HEK293 (cell line): ENCODE measurements around the gene CEP104.

ENCODE experiments used
- BCL6B ChIP-seq: fragments of 450-650 bp; formaldehyde crosslinking; IDR thresholded peaks from 2 replicates; pipeline ENCODE4 v1.5.1; 2017; ENCODE audit warnings: missing biosample characterization, missing genetic modification characterization
- FEZF1 ChIP-seq: fragments of 450-650 bp; formaldehyde crosslinking; IDR thresholded peaks from 2 replicates; pipeline ENCODE4 v1.5.1; 2016; ENCODE audit warnings: missing biosample characterization, missing genetic modification characterization
- MZF1 ChIP-seq: fragments of 450-650 bp; formaldehyde crosslinking; IDR thresholded peaks from 2 replicates; pipeline ENCODE4 v1.5.1; 2017; ENCODE audit warnings: missing biosample characterization, missing genetic modification characterization, borderline replicate concordance
- PRDM2 ChIP-seq: fragments of 450-650 bp; formaldehyde crosslinking; IDR thresholded peaks from 2 replicates; pipeline ENCODE4 v1.5.1; 2016; ENCODE audit warnings: missing biosample characterization, missing genetic modification characterization, borderline replicate concordance
- RBAK ChIP-seq: fragments of 450-650 bp; formaldehyde crosslinking; IDR thresholded peaks from 2 replicates; pipeline ENCODE4 v1.5.1; 2016; ENCODE audit warnings: missing biosample characterization, missing genetic modification characterization
- REPIN1 ChIP-seq: fragments of 450-650 bp; formaldehyde crosslinking; IDR thresholded peaks from 2 replicates; pipeline ENCODE4 v1.5.1; 2017; ENCODE audit warnings: missing biosample characterization, missing genetic modification characterization, low read depth
- SP2 ChIP-seq: fragments of 450-650 bp; formaldehyde crosslinking; IDR thresholded peaks from 2 replicates; pipeline ENCODE4 v1.5.1; 2016; ENCODE audit warnings: missing biosample characterization, missing genetic modification characterization
- SP7 ChIP-seq: fragments of 450-650 bp; formaldehyde crosslinking; IDR thresholded peaks from 2 replicates; pipeline ENCODE4 v1.5.1; 2016; ENCODE audit warnings: missing biosample characterization, missing genetic modification characterization
- TCF7L2 ChIP-seq: IDR thresholded peaks from 2 replicates; pipeline ENCODE4 v1.6.1; 2011; ENCODE audit warnings: low read depth, mild to moderate bottlenecking, inconsistent platforms, low read length, moderate library complexity, borderline replicate concordance
- ZBTB1 ChIP-seq: fragments of 450-650 bp; formaldehyde crosslinking; IDR thresholded peaks from 2 replicates; pipeline ENCODE4 v1.5.1; 2016; ENCODE audit warnings: missing biosample characterization, missing genetic modification characterization
- ZBTB8A ChIP-seq: fragments of 450-650 bp; formaldehyde crosslinking; IDR thresholded peaks from 2 replicates; pipeline ENCODE4 v1.5.1; 2016; ENCODE audit warnings: missing biosample characterization, missing genetic modification characterization
- ZNF112 ChIP-seq: fragments of 450-650 bp; formaldehyde crosslinking; IDR thresholded peaks from 2 replicates; pipeline ENCODE4 v1.5.0; 2017; ENCODE audit warnings: missing biosample characterization, missing genetic modification characterization
- ZNF114 ChIP-seq: fragments of 450-650 bp; formaldehyde crosslinking; IDR thresholded peaks from 2 replicates; pipeline ENCODE4 v1.5.0; 2017; ENCODE audit warnings: missing biosample characterization, missing genetic modification characterization
- ZNF138 ChIP-seq: fragments of 450-650 bp; formaldehyde crosslinking; IDR thresholded peaks from 2 replicates; pipeline ENCODE4 v1.5.1; 2016; ENCODE audit warnings: missing biosample characterization, missing genetic modification characterization, borderline replicate concordance
- ZNF16 ChIP-seq: fragments of 450-650 bp; formaldehyde crosslinking; IDR thresholded peaks from 2 replicates; pipeline ENCODE4 v1.5.1; 2016; ENCODE audit warnings: low read depth, missing biosample characterization, missing genetic modification characterization
- ZNF202 ChIP-seq: fragments of 450-650 bp; formaldehyde crosslinking; IDR thresholded peaks from 2 replicates; pipeline ENCODE4 v1.5.1; 2016; ENCODE audit warnings: missing biosample characterization, missing genetic modification characterization, borderline replicate concordance
- ZNF214 ChIP-seq: fragments of 450-650 bp; formaldehyde crosslinking; IDR thresholded peaks from 2 replicates; pipeline ENCODE4 v1.5.1; 2017; ENCODE audit warnings: missing biosample characterization, mild to moderate bottlenecking, missing genetic modification characterization, borderline replicate concordance
- ZNF350 ChIP-seq: fragments of 450-650 bp; formaldehyde crosslinking; IDR thresholded peaks from 2 replicates; pipeline ENCODE4 v1.5.0; 2017; ENCODE audit warnings: missing biosample characterization, mild to moderate bottlenecking, missing genetic modification characterization
- ZNF37A ChIP-seq: fragments of 450-650 bp; IDR thresholded peaks from 2 replicates; pipeline ENCODE4 v1.5.1; 2018; ENCODE audit warnings: missing biosample characterization, missing genetic modification characterization
- ZNF398 ChIP-seq: fragments of 450-650 bp; formaldehyde crosslinking; IDR thresholded peaks from 2 replicates; pipeline ENCODE4 v1.5.1; 2017; ENCODE audit warnings: missing biosample characterization, missing genetic modification characterization
- ZNF404 ChIP-seq: fragments of 450-650 bp; formaldehyde crosslinking; IDR thresholded peaks from 2 replicates; pipeline ENCODE4 v1.5.1; 2017; ENCODE audit warnings: missing biosample characterization, missing genetic modification characterization
- ZNF423 ChIP-seq: fragments of 450-650 bp; formaldehyde crosslinking; IDR thresholded peaks from 2 replicates; pipeline ENCODE4 v1.5.1; 2016; ENCODE audit warnings: missing biosample characterization, missing genetic modification characterization
- ZNF514 ChIP-seq: fragments of 450-650 bp; formaldehyde crosslinking; IDR thresholded peaks from 2 replicates; pipeline ENCODE4 v1.5.1; 2016; ENCODE audit warnings: missing biosample characterization, missing genetic modification characterization
- ZNF521 ChIP-seq: fragments of 450-650 bp; formaldehyde crosslinking; IDR thresholded peaks from 2 replicates; pipeline ENCODE4 v1.5.1; 2017; ENCODE audit warnings: missing biosample characterization, mild to moderate bottlenecking, missing genetic modification characterization
- ZNF571 ChIP-seq: fragments of 450-650 bp; formaldehyde crosslinking; IDR thresholded peaks from 2 replicates; pipeline ENCODE4 v1.5.0; 2017; ENCODE audit warnings: missing biosample characterization, missing genetic modification characterization
- ZNF610 ChIP-seq: fragments of 450-650 bp; formaldehyde crosslinking; IDR thresholded peaks from 2 replicates; pipeline ENCODE4 v1.5.1; 2016; ENCODE audit warnings: missing biosample characterization, missing genetic modification characterization, borderline replicate concordance
- ZNF670 ChIP-seq: fragments of 450-650 bp; formaldehyde crosslinking; IDR thresholded peaks from 2 replicates; pipeline ENCODE4 v1.5.1; 2016; ENCODE audit warnings: missing biosample characterization, missing genetic modification characterization, low read depth
- ZNF707 ChIP-seq: fragments of 450-650 bp; formaldehyde crosslinking; IDR thresholded peaks from 2 replicates; pipeline ENCODE4 v1.5.1; 2016; ENCODE audit warnings: missing biosample characterization, missing genetic modification characterization
- ZSCAN23 ChIP-seq: fragments of 450-650 bp; formaldehyde crosslinking; IDR thresholded peaks from 2 replicates; pipeline ENCODE4 v1.5.1; 2016; ENCODE audit warnings: missing biosample characterization, missing genetic modification characterization
- ZSCAN30 ChIP-seq: fragments of 450-650 bp; IDR thresholded peaks from 2 replicates; pipeline ENCODE4 v1.5.1; 2018; ENCODE audit warnings: missing biosample characterization, mild to moderate bottlenecking, missing genetic modification characterization, moderate library complexity
- ZSCAN5A ChIP-seq: fragments of 450-650 bp; formaldehyde crosslinking; IDR thresholded peaks from 2 replicates; pipeline ENCODE4 v1.5.1; 2016; ENCODE audit warnings: missing biosample characterization, missing genetic modification characterization

CEP104 gene

GRCh38 chr1:3900150-3900968 lies 43.3 kb upstream of the CEP104 start, which contains the start of gene C1orf174 (continued):
- TF ChIP-seq TCF7L2 (no peak), SP2 (tag by site-specific recombination) (no peak), ZNF37A (tag by site-specific recombination) (no peak), PRDM2 (no peak), RBAK (tag by site-specific recombination) (no peak), SP7 (0 out of 2 replicates have a peak, but pooled peaks have one; percentile 16), ZNF202 (tag by site-specific recombination) (no peak), ZBTB1 (tag by site-specific recombination) (no peak), ZNF112 (tag by site-specific recombination) (no peak), ZNF114 (tag by site-specific recombination) (no peak), ZSCAN23 (no peak), ZSCAN30 (tag by site-specific recombination) (peak; percentile 16; the same call in 1 of the 2 replicates), MZF1 (no peak), ZNF398 (tag by site-specific recombination) (peak; percentile 63), BCL6B (tag by site-specific recombination) (no peak), REPIN1 (no peak), ZNF138 (tag by site-specific recombination) (no peak), ZNF521 (tag by site-specific recombination) (no peak), ZNF423 (tag by site-specific recombination) (no peak), ZNF571 (no peak), ZNF404 (tag by site-specific recombination) (no peak), ZNF514 (no peak), ZNF707 (tag by site-specific recombination) (no peak), ZNF610 (tag by site-specific recombination) (no peak; the same call in 1 of the 2 replicates), ZBTB8A (tag by site-specific recombination) (peak; percentile 45), ZNF350 (no peak), ZNF16 (tag by site-specific recombination) (no peak), ZNF670 (tag by site-specific recombination) (no peak), ZSCAN5A (tag by site-specific recombination) (no peak), FEZF1 (tag by site-specific recombination) (no peak), ZNF214 (tag by site-specific recombination) (no peak)
